GM12878 (cell line): ENCODE data around the gene HERC2. TPM values are rescaled to one million over a fixed set of nuclear protein-coding genes. Genes with fewer than 3 reads are reported as not detected.

Experiments
- ATAC-seq: fragments of 200-7000 bp; cut with Tn5 transposase; 3 replicates; pipeline ENCODE4 v1.9.1; 2020; ENCODE audit warnings: mild to moderate bottlenecking, moderate library complexity
- BruUV-seq: library from RNA; stranded (reverse); fragments of 400-500 nt; replicated peaks from 2 replicates; lab custom pipeline; 2021; lab: Mats Ljungman, UMichigan
- CTCF ChIA-PET: fragments of 300-600 bp; sonication (Branson Sonifier 250); formaldehyde crosslinking; extraction: SDS; loops from one replicate; lab custom pipeline; 2021; ENCODE audit warnings: inconsistent platforms; lab: Yijun Ruan, JAX
- POLR2A ChIA-PET: fragments of 350-600 bp; formaldehyde crosslinking; extraction: SDS; loops from one replicate; lab custom pipeline; 2021; ENCODE audit warnings: inconsistent platforms; lab: Charles Lee
- RAD21 ChIA-PET: fragments of 300-600 bp; sonication (Branson Sonifier 250); formaldehyde crosslinking; loops from one replicate; lab custom pipeline; 2023; ENCODE audit warnings: antibody characterized with exemption; ENCODE audit not compliant: unreplicated experiment; lab: Charles Lee
- SMC1A ChIA-PET: fragments of 300-600 bp; sonication (Branson Sonifier 250); formaldehyde crosslinking; loops from one replicate; lab custom pipeline; 2023; ENCODE audit not compliant: unreplicated experiment, uncharacterized antibody; lab: Charles Lee
- DNase-seq: peaks from one replicate; pipeline ENCODE4 v3.0.0-alpha.2; 2011; ENCODE audit warnings: low read depth, low spot score
- FAIRE-seq: peaks from 3 replicates; lab custom pipeline; 2011; peaks lifted over from hg19 to GRCh38; lab: Jason Lieb, UNC
- H2AFZ ChIP-seq: 2 replicates; pipeline ENCODE4 v1.6.0; 2011; ENCODE audit warnings: low read depth, low read length, control low read depth; ENCODE audit not compliant: control insufficient read depth
- H3K27ac ChIP-seq: 2 replicates; pipeline ENCODE4 v1.5.1; 2011; ENCODE audit warnings: control low read depth; ENCODE audit not compliant: control insufficient read depth, insufficient read depth
- H3K27me3 ChIP-seq, 2 experiments: replicated peaks in 1 of 2; 2 replicates each; pipeline versions ENCODE4 v1.6.0 to v1.6.1; 2011; ENCODE audit warnings: low read length in 1 of 2; ENCODE audit not compliant: control insufficient read depth in 2 of 2, insufficient read depth in 2 of 2
- H3K36me3 ChIP-seq, 2 experiments: 2 replicates each; pipeline ENCODE4 v1.5.1; 2011; ENCODE audit warnings: low read length in 1 of 2; ENCODE audit not compliant: control insufficient read depth in 2 of 2, insufficient read depth in 2 of 2
- H3K4me1 ChIP-seq: 2 replicates; pipeline ENCODE4 v1.6.1; 2011; ENCODE audit warnings: mild to moderate bottlenecking, low read length, moderate library complexity, mixed read lengths; ENCODE audit not compliant: control insufficient read depth, insufficient read depth
- H3K4me2 ChIP-seq: 2 replicates; pipeline ENCODE4 v1.6.0; 2011; ENCODE audit warnings: control low read depth; ENCODE audit not compliant: control insufficient read depth, insufficient read depth
- H3K4me3 ChIP-seq: fragments of 200-600 bp; sonication (generic); 2 replicates; pipeline ENCODE4 v1.5.1; 2016
- H3K79me2 ChIP-seq: 2 replicates; pipeline ENCODE4 v1.6.0; 2011; ENCODE audit warnings: low read length; ENCODE audit not compliant: control insufficient read depth, insufficient read depth
- H3K9ac ChIP-seq: 2 replicates; pipeline ENCODE4 v1.8.0; 2011; ENCODE audit warnings: low read length, control low read depth, mixed read lengths; ENCODE audit not compliant: control insufficient read depth, insufficient read depth
- H3K9me3 ChIP-seq: replicated peaks from 3 replicates; pipeline ENCODE4 v1.5.1; 2011; ENCODE audit warnings: mild to moderate bottlenecking, low read length; ENCODE audit not compliant: control insufficient read depth, insufficient read depth
- H4K20me1 ChIP-seq: 2 replicates; pipeline ENCODE4 v1.6.0; 2011; ENCODE audit not compliant: control insufficient read depth, insufficient read depth
- BCL11A ChIP-seq: IDR thresholded peaks from 2 replicates; pipeline ENCODE4 v1.6.1; 2011; ENCODE audit warnings: low read depth, low read length
- PML ChIP-seq: IDR thresholded peaks from 2 replicates; pipeline ENCODE4 v1.6.1; 2012; ENCODE audit warnings: low read length, inconsistent platforms
- RFX5 ChIP-seq: IDR thresholded peaks from 2 replicates; pipeline ENCODE4 v1.6.1; 2011; ENCODE audit warnings: low read depth, low read length, improper control_type of control experiment
- SIN3A ChIP-seq: IDR thresholded peaks from 2 replicates; pipeline ENCODE4 v1.6.1; 2012; ENCODE audit warnings: low read depth, low read length, improper control_type of control experiment
- TCF12 ChIP-seq: IDR thresholded peaks from 2 replicates; pipeline ENCODE4 v1.6.1; 2011; ENCODE audit warnings: low read depth, mild to moderate bottlenecking, low read length
- TCF7 ChIP-seq: IDR thresholded peaks from 2 replicates; pipeline ENCODE4 v1.6.1; 2014; ENCODE audit warnings: antibody characterized with exemption, borderline replicate concordance
- ZBED1 ChIP-seq: IDR thresholded peaks from 2 replicates; pipeline ENCODE4 v1.6.1; 2016; ENCODE audit warnings: borderline replicate concordance
- ZNF217 ChIP-seq: fragments of 450-650 bp; IDR thresholded peaks from 2 replicates; pipeline ENCODE4 v1.6.1; 2017; ENCODE audit warnings: antibody characterized with exemption, mild to moderate bottlenecking
- WGBS: methylation state at CpG from one replicate; pipeline ENCODE4 v1.1.6; 2016; ENCODE audit warnings: low lambda C conversion rate; ENCODE audit not compliant: insufficient replicate concordance, insufficient coverage; ENCODE audit errors: missing lambda C conversion rate; 5-methylcytosine and 5-hydroxymethylcytosine counted together
- in situ Hi-C: fragments of 300-500 bp; cut with MboI; formaldehyde crosslinking; loops from 9 replicates; pipeline ENCODE4 v1.14.3; 2018; ENCODE audit warnings: mixed read lengths
- intact Hi-C: fragments of 100-400 bp; cut with micrococcal nuclease; formaldehyde crosslinking; loops from one replicate; pipeline ENCODE4 v1.14.2; 2022; ENCODE audit not compliant: unreplicated experiment
- polyA plus RNA-seq, 11 experiments: library from polyadenylated mRNA; depleted of rRNA in 4 of 11; unstranded in 6 of 11; stranded (reverse) in 5 of 11; fragments of >200 nt; fragmentation: Nextera tagmentation in 4 of 11; fragmentation: Illumina TruSeq in 1 of 11; extraction: Ambion mirVana in 4 of 11; extraction: Trizol in 1 of 11; gene quantifications; 1 replicate in 1 of 11; 2 replicates in 10 of 11; pipeline versions ENCODE4 v1.2.1 to v1.2.3, GENCODE V29; 2011 to 2016; ENCODE audit warnings: inconsistent platforms in 2 of 11, missing spikeins in 2 of 11, low read depth in 1 of 11
- total RNA-seq, 4 experiments: library from RNA; depleted of rRNA in 3 of 4; stranded (reverse); fragments of >200 nt in 3 of 4; fragmentation: Illumina TruSeq in 1 of 4; extraction: Trizol in 1 of 4; gene quantifications; 2 replicates each; pipeline versions ENCODE4 v1.2.1 to v1.2.3, GENCODE V29; 2013 to 2021
- TF ChIP-seq, protein P1 (sequence below): fragments of 450-650 bp; IDR thresholded peaks from 2 replicates; pipeline ENCODE4 v1.6.1; 2016; ENCODE audit warnings: mild to moderate bottlenecking

HERC2 gene
- total and polyA plus RNA-seq, 10 of the 15 experiments (the other 5 are each of a cell fraction or from before 2014, with no cell fraction given), result 6.1 to 39.0 (median 24.0) TPM

DNA sequence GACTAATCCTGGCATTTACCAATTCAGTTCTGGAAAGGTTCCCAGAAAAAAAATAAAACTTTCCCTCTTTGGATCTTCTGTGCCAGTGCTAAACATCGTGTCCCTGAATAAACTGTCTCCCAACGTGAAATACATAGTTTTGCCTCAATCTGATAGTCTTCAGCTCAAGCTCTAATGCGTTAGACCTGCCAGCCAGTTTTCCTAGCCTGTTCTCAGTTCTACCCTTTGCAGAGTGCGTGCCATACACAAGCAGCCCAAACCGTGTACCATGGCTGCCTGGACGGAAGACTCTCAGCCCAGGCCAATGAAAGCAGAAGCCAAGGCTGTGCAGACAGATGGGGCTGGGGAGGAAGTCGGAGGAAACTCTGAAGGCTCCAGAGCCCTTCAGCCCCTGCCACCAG is 211.5 kb downstream of the HERC2 start:
- CTCF ChIA-PET, result interaction anchor here (0.7 to 1.0 kb wide), 2 partner anchors 16 to 25 kb away, joined by 3 to 4 read pairs; no protein-coding TSS in a partner anchor
- RAD21 ChIA-PET, result no interaction called here
- no peak for TF ChIP-seq TCF7
- no peak for TF ChIP-seq RFX5
- H3K36me3 ChIP-seq, result peaks cover 4 to 25% of the 10 kb centered on the region in 2 experiments
- BruUV-seq, result no TSS peak
- no peak for DNase-seq
- H3K79me2 ChIP-seq, result no peaks in the 10 kb centered on the region
- intact Hi-C loops, result no loop called here
- FAIRE-seq, result no peak
- in situ Hi-C loops, result no loop called here
- no peaks in the 10 kb centered on the region for H3K4me1 ChIP-seq
- no peaks in the 10 kb centered on the region for H3K9me3 ChIP-seq
- H3K4me2 ChIP-seq, result no peak overlapping the region
- no peak overlapping the region for H3K27ac ChIP-seq
- POLR2A ChIA-PET, result no interaction called here
- H3K27me3 ChIP-seq, result peaks cover 3% of the 10 kb centered on the region in 2 experiments; a peak in 1 of 4 replicates
- H4K20me1 ChIP-seq, result no peaks in the 10 kb centered on the region
- H2AFZ ChIP-seq, result no peak overlapping the region
- SMC1A ChIA-PET, result no interaction called here
- no peak overlapping the region for H3K9ac ChIP-seq
- no peak for ATAC-seq
- H3K4me3 ChIP-seq, result no peak overlapping the region
- 93% methylated on average over 7 of the region's 7 CpGs for WGBS

DNA sequence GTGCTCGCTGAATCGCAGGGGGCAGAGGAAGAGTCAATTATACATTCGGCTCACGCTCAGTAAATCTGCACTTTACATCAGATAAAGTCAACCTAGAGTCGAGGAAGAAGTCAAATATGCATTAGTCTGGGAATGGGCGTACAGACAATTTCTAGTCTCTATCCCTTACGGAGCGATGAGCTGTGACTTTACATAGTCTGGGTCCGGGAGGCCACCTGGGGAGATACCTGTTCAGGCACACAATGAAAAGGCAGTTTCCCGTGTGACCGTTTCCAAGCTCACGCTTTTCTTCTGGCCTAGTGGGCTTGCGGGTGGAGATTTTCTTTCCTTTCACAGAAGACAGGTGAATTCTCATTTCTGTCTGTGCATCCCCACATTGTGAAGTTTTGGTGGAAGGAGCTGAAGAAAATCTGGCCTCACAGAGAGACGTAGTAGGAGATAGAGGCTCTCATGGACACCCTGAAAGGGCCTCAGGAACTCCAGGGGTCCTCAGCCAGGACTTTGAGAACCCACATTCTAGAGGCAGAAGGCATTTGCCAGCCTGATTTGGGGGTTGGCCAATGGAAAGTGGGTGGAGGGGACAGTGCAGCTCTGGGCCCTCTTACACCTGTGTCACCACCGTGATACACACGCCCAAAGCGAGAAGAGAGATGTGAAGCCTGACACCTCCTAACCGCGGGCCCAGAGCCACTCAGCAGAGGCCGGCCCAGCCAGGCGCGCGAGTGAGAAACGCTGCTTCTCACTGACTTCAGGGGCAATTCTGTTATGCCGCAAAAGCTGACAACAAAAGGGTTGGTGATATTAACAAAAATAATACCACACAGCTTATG is 212.1 kb downstream of the HERC2 start:
- no TSS peak for BruUV-seq
- Histone ChIP-seq H3K36me3 (peaks cover 4 to 20% of the 10 kb centered on the region in 2 experiments), H3K79me2 (no peaks in the 10 kb centered on the region), H3K27ac (no peak overlapping the region), H3K4me1 (no peaks in the 10 kb centered on the region), H3K9me3 (no peaks in the 10 kb centered on the region), H3K4me2 (no peak overlapping the region), H3K4me3 (no peak overlapping the region), H2AFZ (no peak overlapping the region), H4K20me1 (no peaks in the 10 kb centered on the region), H3K27me3 (peaks cover 3% of the 10 kb centered on the region in 2 experiments; a peak in 1 of 4 replicates), H3K9ac (no peak overlapping the region)
- no peak for DNase-seq
- intact Hi-C loops (no loop called here), in situ Hi-C loops (no loop called here)
- ChIA-PET RAD21 (no interaction called here), CTCF (interaction anchor here (0.7 to 1.0 kb wide), 3 partner anchors 16 to 25 kb away, joined by 3 to 4 read pairs (median 3); no protein-coding TSS in a partner anchor), POLR2A (no interaction called here), SMC1A (no interaction called here)
- ATAC-seq, result no peak
- FAIRE-seq, result no peak
- 93% methylated on average over 25 of the region's 25 CpGs for WGBS
- TF ChIP-seq PML (no peak), ZNF217 (no peak), BCL11A (no peak), ZBED1 (no peak), SIN3A (no peak), TCF12 (no peak)
- TF ChIP-seq, protein P1, sequence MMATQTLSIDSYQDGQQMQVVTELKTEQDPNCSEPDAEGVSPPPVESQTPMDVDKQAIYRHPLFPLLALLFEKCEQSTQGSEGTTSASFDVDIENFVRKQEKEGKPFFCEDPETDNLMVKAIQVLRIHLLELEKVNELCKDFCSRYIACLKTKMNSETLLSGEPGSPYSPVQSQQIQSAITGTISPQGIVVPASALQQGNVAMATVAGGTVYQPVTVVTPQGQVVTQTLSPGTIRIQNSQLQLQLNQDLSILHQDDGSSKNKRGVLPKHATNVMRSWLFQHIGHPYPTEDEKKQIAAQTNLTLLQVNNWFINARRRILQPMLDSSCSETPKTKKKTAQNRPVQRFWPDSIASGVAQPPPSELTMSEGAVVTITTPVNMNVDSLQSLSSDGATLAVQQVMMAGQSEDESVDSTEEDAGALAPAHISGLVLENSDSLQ, result no peak
